GM12873 (cell line): ENCODE data around the gene SNRPA1.

Experiments
- TF ChIP-seq, protein P1 (sequence below): IDR thresholded peaks from 2 replicates; pipeline ENCODE4 v1.5.1; 2012; ENCODE audit warnings: low read depth, mild to moderate bottlenecking, moderate library complexity, low read length, control low read depth; ENCODE audit not compliant: insufficient read depth; ENCODE audit errors: missing control alignments

Gene SNRPA1

DNA sequence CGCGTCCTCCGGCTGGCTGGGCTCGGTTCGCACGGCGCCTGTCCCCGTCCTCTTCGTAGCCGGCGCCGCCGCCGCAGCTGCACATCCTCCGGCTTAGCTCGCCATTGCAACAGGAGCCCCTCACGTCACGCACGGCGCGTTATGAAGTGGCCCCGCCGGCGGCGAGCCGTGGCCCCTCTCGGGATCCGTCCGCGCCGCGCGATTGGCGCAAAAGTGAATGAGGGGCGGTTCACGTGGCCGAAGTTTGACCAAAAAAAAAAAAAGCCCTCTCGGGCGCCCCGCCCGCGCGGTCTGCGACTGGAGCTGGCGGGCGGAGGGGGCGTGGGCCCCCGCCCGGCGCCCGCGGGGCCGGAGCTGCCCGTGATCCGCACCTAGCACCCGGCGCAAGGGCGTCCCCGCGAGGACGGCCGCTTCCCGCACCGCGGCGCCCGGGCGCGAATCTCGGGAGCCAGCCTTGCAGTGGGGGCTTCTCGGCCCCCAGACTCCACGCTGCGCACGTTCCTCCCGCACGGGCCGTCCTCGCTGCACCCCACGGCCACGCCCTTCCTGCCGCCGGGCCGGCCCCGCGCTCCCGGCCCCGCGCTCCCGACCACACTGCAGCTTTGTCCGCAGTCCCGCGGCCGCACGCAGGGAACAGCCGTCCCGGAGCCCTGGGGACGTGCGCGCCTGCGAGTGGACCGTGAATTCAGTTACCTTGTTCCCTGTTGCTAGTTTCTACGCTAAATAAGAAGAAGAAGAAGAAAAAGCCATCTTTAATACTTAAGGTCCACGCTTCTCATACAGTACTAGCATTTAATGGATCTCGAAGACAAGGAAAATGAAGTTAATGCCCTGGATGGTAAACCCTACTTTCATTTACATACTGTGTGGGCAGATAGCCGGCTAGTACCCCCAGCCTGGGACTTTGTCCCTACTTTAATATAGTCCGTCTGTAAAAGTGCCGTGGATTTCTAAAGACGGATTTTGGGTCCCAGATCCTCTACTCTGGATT is 42.9 kb downstream of the SNRPA1 start, which contains the start of gene CHSY1:
TSS of gene CHSY1 (minus strand) at position 219 of the 991 bp plus-strand sequence. CDS start 592 bp downstream, outside the sequence.
- TF ChIP-seq, protein P1, sequence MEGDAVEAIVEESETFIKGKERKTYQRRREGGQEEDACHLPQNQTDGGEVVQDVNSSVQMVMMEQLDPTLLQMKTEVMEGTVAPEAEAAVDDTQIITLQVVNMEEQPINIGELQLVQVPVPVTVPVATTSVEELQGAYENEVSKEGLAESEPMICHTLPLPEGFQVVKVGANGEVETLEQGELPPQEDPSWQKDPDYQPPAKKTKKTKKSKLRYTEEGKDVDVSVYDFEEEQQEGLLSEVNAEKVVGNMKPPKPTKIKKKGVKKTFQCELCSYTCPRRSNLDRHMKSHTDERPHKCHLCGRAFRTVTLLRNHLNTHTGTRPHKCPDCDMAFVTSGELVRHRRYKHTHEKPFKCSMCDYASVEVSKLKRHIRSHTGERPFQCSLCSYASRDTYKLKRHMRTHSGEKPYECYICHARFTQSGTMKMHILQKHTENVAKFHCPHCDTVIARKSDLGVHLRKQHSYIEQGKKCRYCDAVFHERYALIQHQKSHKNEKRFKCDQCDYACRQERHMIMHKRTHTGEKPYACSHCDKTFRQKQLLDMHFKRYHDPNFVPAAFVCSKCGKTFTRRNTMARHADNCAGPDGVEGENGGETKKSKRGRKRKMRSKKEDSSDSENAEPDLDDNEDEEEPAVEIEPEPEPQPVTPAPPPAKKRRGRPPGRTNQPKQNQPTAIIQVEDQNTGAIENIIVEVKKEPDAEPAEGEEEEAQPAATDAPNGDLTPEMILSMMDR: peak; percentile 24

DNA sequence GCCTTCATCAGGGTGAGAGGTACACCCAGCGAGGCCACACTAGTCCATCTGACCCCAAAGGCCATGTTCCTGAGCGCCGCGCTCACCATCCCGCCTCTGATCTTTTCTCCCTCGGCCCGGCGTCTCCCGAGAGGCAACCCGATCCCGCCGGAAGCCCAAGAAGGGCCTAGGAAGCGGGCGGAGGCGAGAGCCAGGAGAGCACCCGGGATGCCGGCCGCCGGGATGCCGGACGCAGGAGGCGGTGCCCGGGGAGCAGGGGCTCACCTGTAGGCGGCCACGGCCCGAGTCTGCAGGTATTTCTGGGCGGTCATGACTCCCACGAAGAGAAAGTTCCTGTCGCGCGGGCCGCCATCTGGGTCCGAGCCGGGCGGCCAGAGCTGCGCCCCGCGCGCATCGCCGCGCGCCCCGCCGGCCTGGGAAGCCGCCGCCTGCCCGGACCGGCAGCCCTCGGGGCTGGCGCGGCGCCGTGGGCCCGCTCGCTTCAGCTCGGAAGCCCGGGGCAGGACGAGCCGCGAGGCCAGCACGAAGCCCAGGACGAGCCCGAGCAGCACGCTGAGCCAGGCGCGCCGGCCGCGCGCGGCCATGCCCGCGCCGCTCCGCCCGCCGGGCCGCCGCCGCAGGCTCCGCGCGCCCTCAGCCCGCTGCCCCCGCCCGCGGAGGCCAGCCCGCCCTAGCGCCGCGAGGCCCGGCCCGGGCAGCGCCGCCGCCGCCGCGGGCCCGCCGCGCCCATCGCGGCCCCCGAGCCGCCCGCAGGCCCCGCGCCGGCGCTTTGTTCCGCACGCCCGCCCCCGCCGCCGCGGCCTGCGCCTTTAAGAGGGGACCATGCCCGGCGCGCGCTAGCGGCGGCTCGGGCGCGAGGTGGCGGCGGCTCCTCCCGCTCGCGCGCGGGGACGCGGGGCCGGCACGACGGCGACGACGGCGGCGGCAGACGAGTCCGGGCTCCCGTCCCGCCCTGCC is 43.9 kb downstream of the SNRPA1 start:
- TF ChIP-seq, protein P1: no peak

DNA sequence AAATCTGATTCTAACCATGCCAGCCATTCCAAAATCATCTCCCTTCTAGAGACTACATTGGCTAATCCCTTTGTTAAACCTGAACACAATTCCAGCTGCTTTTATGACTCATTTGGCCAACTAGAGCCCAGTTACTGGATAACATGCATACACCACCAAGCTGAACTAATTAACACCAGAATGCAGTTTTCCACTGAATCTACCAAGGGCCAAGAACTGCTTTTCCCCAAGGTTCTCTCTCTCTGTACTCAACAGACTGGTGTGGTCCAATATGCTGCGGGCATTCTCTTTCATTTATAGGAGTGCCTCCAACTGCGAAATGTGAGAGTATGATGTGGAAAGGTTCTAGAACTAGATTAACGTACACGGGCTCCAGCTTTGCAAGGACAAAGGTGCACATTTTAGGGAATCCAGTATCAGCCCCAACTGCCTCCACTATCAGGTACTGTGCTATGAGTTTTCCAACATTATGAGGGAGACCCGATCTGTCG is 44.7 kb downstream of the SNRPA1 start:
- TF ChIP-seq, protein P1: no peak

DNA sequence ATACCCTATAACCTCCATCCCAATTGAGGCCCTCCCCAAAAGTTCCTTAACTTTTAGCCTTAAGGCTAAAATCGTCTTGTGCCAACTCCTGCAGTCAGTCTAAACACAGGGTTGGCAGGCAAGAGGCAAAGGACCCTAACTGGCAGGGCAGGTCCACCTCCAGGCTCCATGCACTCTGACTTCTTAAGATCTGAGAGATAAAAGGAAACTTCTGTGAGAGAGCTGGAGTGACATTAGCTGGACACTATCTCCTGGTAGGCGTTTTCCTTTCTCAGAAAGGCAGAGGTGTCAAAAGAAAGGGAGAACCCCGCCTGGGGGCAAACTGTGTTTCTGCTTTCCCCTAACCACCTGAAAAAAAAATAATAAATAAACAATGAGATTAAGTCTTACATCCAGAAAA is 46.8 kb downstream of the SNRPA1 start:
- TF ChIP-seq, protein P1: no peak

DNA sequence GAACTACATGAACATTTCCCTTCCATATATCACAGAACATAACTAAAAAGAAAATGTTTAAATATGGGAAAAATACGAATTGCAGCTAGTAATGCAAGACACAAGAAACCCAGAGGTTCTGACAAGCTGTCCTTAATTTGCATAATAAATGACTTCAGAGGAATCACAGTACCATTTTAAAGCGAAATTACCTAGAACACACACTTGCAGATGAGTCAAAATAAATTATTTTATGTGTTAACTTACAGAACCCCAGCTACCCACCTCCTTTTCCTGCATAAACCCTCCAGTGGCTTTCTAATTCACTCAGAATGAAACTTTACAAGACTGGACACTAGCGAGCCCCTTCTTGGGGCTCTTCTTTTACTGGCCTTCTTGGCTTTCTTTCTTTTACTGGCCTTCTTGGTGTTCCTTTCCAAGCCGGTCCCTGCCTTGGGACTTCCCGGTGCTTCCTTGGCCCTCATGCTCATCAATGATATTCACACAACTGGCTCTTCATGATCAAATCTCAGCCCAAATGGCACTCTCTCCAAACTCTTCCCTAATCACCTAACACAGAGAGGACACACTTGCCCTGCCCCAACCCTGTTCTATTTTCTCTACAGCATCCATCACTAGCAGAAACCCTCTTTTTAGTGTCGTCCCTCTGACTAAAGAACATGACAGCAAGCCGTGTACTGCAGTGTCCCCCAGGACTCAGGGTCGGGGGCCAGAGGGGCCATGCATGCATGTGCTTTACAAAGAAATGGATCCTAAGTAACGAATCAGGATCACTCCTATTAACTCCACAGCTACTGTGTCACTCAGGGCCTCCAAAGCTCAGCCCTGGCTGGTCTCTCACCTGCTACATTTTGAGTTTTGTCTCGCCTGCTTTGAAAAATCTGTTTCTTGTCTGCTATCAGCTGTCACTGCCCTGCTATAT is 48.0 kb downstream of the SNRPA1 start:
- TF ChIP-seq, protein P1: no peak

DNA sequence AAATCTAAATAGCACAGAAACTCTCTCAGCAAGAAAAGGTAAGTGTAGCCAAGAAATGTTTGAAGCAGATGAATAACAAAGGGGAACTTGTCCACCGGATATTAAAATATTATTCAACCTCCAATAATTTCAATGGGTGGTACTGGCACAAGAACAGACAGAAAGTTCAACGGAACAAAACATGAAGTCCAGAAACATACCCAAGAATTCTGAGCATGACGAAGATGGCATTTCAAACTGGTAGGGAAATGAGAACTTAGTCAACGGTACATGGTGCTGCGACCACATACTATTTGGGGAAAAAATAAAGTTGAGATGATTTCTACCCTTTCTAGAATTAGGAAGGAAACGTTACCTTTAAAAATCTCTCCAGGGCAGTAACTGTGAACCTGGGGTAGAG is 48.7 kb downstream of the SNRPA1 start:
- TF ChIP-seq, protein P1: no peak
